Heart left ventricle (tissue), 13 donors: Measurements from ENCODE around the gene LGALS3BP.

Source experiments
- CTCF ChIP-seq, 12 donors: fragments of 200-600 bp; sonication (generic) in 4 of 12; IDR thresholded peaks; one replicate each; pipeline versions ENCODE4 v1.5.0 to v1.8.0; 2018 to 2022; ENCODE audit warnings: antibody characterized with exemption in 12 of 12, mild to moderate bottlenecking in 5 of 12
- POLR2A ChIP-seq, 2 donors: fragments of 450-650 bp; IDR thresholded peaks; one replicate each; pipeline ENCODE4 v1.6.1; 2017; ENCODE audit warnings: antibody characterized with exemption in 2 of 2, mild to moderate bottlenecking in 2 of 2, moderate library complexity in 2 of 2
- donor health status: ischemic (EF 13 %, LVEDD 7.1; RV severe dilation, severe dysfunction).
- donor health status: DM: no; HTN: yes; CAD: no.
- donor health status: DM: no; HTN: no; CAD: no.
- donor health status: ischemic (EF 25% LVEDD 6.9; RV normal size, moderate dysfunction).
- donor health status: ischemic (EF 25% LVEDD 5.7; RV mildly dilated, moderate dysfunction).
- donor health status: ischemic (EF 35%, LVEDD 5.7; RV mildly dilated, moderate dysfunction).
- donor health status: nonischemic (EF 11% LVEDD 7.7; RV severe dilation, severe dysfunction).
- donor health status: DM: yes; HTN: yes; CAD: no.
- donor health status: PGD.
- donor health status: ischemic (EF 29% LVEDD 5.4; RV normal size, mild dysfunction).
- donor health status: nonischemic (EF 23%, LVEDD 6.1; RV moderate dilation, normal function).

DNA sequence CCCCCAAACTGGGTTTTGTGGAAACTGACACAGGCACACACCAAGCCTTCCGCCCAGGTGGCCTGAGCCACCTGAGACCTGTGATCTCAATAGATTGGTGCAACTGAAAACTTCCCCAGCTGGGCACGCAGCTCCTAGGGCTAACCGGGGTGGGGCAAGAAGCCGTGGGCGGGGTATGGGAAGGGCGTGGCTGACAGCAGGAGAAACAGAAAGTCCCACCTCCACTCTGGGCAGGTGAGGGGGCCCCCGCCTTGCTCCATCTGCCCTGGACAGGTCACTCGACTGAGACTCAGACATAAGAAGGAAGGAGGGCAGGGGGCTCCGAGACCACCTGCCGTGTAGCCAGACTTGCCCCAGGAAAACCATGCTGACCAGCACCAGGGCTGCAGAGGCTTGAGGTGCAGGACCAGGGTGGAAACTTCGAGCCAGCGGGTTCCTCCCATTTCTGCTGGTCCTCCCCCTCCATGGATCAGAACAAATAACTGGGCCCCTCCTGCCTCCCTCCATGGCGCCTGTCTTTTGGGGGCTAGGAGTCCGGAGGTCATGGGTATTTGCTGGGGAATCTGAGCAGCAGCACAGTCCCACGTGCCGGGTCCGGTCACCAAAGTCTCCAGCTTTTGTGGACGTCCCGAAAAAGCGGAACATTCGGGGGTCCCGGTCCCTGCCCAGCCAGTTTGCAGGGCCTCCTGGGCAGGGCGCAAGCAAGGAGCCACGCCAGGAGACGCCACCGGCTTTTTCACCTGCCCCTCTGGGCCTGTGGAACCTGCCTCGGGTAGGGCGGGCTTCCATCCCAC, 55.9 kb downstream of the LGALS3BP start:
- no peak for TF ChIP-seq CTCF (IDR thresholded peaks at IDR 0.05)
- no peak for TF ChIP-seq POLR2A (IDR thresholded peaks at IDR 0.05)
